Measurements from ENCODE around the gene GUCY1A2.

DNA sequence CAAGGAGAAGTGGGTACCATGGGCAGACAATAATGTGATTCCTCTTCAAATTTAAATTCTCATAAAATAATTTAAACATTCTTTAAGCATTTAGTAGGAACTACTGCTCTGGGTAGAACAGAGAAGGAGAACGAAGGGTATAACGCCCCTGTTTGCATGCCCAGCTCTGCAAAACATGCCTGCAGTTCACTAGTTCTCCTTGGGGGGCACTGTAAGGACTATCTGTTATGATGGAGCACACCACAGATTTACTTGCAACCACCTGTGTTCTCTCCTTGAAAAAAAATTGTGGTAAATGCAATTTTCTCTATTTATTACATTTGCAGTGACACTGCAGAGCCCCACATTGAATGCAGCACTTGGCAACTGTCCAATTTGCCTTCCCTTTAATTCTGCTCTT is 100.3 kb downstream of the GUCY1A2 start:
- TF ChIP-seq EGR1 (IDR thresholded peaks at IDR 0.05) (no peak), CEBPB (IDR thresholded peaks at IDR 0.05) (no peak), NFIC (IDR thresholded peaks at IDR 0.05) (no peak), EP300 (IDR thresholded peaks at IDR 0.05; ENCODE audit: borderline replicate concordance) (no peak), TAF1 (IDR thresholded peaks at IDR 0.05; ENCODE audit: low read depth) (no peak)

Measured in Ishikawa (cell line).